ENCODE results near the gene SLC16A2.

DNA sequence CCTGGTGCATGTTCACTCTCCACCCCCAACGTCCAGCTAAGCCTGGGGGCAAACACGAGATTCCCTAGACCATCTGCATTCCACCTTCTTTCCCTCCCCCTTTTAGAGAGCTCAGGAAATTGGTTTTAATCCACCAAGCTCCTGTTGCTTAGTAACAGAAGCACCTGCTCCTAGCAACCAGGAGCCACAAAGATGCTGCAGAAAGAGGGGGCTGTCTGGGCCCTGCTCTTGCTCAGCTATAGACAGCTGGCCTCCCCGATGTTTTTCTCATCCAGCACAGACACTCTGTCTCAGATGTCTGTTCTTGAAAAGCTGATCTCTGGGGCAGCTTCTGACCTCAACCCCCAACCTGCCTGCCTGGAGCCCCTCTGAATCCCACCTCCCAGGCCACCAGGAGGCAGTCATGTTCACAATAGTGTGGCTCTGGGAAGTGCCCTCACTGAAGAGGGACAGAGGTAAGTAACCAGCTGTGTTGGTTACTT lies 71.5 kb downstream of the SLC16A2 start:
- TF ChIP-seq, protein P1, sequence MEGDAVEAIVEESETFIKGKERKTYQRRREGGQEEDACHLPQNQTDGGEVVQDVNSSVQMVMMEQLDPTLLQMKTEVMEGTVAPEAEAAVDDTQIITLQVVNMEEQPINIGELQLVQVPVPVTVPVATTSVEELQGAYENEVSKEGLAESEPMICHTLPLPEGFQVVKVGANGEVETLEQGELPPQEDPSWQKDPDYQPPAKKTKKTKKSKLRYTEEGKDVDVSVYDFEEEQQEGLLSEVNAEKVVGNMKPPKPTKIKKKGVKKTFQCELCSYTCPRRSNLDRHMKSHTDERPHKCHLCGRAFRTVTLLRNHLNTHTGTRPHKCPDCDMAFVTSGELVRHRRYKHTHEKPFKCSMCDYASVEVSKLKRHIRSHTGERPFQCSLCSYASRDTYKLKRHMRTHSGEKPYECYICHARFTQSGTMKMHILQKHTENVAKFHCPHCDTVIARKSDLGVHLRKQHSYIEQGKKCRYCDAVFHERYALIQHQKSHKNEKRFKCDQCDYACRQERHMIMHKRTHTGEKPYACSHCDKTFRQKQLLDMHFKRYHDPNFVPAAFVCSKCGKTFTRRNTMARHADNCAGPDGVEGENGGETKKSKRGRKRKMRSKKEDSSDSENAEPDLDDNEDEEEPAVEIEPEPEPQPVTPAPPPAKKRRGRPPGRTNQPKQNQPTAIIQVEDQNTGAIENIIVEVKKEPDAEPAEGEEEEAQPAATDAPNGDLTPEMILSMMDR (IDR thresholded peaks at IDR 0.05), result no peak
- no peak for TF ChIP-seq POLR2A (IDR thresholded peaks at IDR 0.05)

Data from lower leg skin (tissue), 3 donors.